Ovary (tissue), 3 donors: Measurements from ENCODE around the gene SEC16B.

ENCODE experiments used
- CTCF ChIP-seq, 3 donors: fragments of 450-650 bp in 2 of 3; fragments of 200-600 bp in 1 of 3; IDR thresholded peaks; one replicate each; pipeline versions ENCODE4 v1.5.1 to v1.8.0; 2016 to 2022; ENCODE audit warnings: antibody characterized with exemption in 3 of 3, mild to moderate bottlenecking in 1 of 3
- EP300 ChIP-seq: sonication (generic); formaldehyde crosslinking; IDR thresholded peaks from one replicate; pipeline ENCODE4 v1.6.1; 2017; ENCODE audit warnings: antibody characterized with exemption
- POLR2A ChIP-seq: fragments of 450-650 bp; IDR thresholded peaks from one replicate; pipeline ENCODE4 v1.6.1; 2017; ENCODE audit warnings: antibody characterized with exemption, mild to moderate bottlenecking, moderate library complexity
- donor health status: DM: no; HTN: no; CAD: no.

GRCh38 chr1:177965293-177965692 lies 4.6 kb downstream of the SEC16B start:
- TF ChIP-seq POLR2A (no peak), CTCF (IDR thresholded peaks at IDR 0.05) (no peak), EP300 (no peak)
